Loucy (cell line): ENCODE data around the gene RBMS3.

Experiments
- H2AFZ ChIP-seq: fragments of 200-600 bp; sonication (generic); 2 replicates; pipeline ENCODE4 v1.6.0; 2016; ENCODE audit warnings: antibody characterized with exemption, mild to moderate bottlenecking, low read length, moderate library complexity
- H3F3A ChIP-seq: fragments of 200-600 bp; 2 replicates; pipeline ENCODE4 v1.6.0; 2016; ENCODE audit warnings: antibody characterized with exemption, low read depth, mild to moderate bottlenecking
- H3K27me3 ChIP-seq: fragments of 200-600 bp; sonication (generic); 2 replicates; pipeline ENCODE4 v1.6.1; 2014; ENCODE audit warnings: low read length, mild to moderate bottlenecking; ENCODE audit not compliant: insufficient read depth, poor library complexity, severe bottlenecking
- H3K36me3 ChIP-seq: fragments of 200-600 bp; sonication (generic); 2 replicates; pipeline ENCODE4 v1.6.1; 2016; ENCODE audit warnings: low read length; ENCODE audit not compliant: insufficient read depth
- H3K4me1 ChIP-seq: fragments of 200-600 bp; sonication (generic); 2 replicates; pipeline ENCODE4 v1.5.1; 2014; ENCODE audit warnings: low read length, mild to moderate bottlenecking; ENCODE audit not compliant: insufficient read depth, poor library complexity, severe bottlenecking
- H3K4me2 ChIP-seq: fragments of 200-600 bp; sonication (generic); 2 replicates; pipeline ENCODE4 v1.6.0; 2014; ENCODE audit warnings: antibody characterized with exemption, low read length, low read depth, mild to moderate bottlenecking; ENCODE audit not compliant: poor library complexity, severe bottlenecking
- H3K4me3 ChIP-seq: fragments of 200-600 bp; sonication (generic); 2 replicates; pipeline ENCODE4 v1.5.1; 2014; ENCODE audit warnings: low read length, mild to moderate bottlenecking, mixed read lengths; ENCODE audit not compliant: poor library complexity, severe bottlenecking
- H3K79me2 ChIP-seq: fragments of 200-600 bp; sonication (generic); 2 replicates; pipeline ENCODE4 v1.6.1; 2014; ENCODE audit warnings: low read length; ENCODE audit not compliant: insufficient read depth
- H3K9ac ChIP-seq: fragments of 200-600 bp; sonication (generic); 2 replicates; pipeline ENCODE4 v1.6.0; 2014; ENCODE audit warnings: mild to moderate bottlenecking, low read depth, low read length, moderate library complexity; ENCODE audit not compliant: poor library complexity, severe bottlenecking
- H3K9me2 ChIP-seq: fragments of 200-600 bp; sonication (generic); replicated peaks from 2 replicates; pipeline ENCODE4 v1.6.1; 2016; ENCODE audit warnings: low read depth, low read length, mixed read lengths
- H3K9me3 ChIP-seq: fragments of 200-600 bp; sonication (generic); 2 replicates; pipeline ENCODE4 v1.6.1; 2014; ENCODE audit warnings: mild to moderate bottlenecking, antibody characterized with exemption, low read length, low read depth; ENCODE audit not compliant: insufficient read depth
- H4K20me1 ChIP-seq: fragments of 200-600 bp; sonication (generic); 2 replicates; pipeline ENCODE4 v1.6.0; 2014; ENCODE audit warnings: antibody characterized with exemption, low read length, mild to moderate bottlenecking; ENCODE audit not compliant: insufficient read depth, poor library complexity, severe bottlenecking
- EZH2phosphoT487 ChIP-seq: fragments of 200-600 bp; IDR thresholded peaks from 2 replicates; pipeline ENCODE4 v1.6.1; 2018; ENCODE audit warnings: antibody characterized with exemption, mild to moderate bottlenecking, moderate library complexity, borderline replicate concordance
- TF ChIP-seq, protein P1 (sequence below): fragments of 200-600 bp; sonication (generic); conservative IDR thresholded peaks from 2 replicates; pipeline ENCODE4 v1.5.1; 2014; ENCODE audit warnings: mild to moderate bottlenecking, antibody characterized with exemption, low read length

RBMS3 gene

DNA sequence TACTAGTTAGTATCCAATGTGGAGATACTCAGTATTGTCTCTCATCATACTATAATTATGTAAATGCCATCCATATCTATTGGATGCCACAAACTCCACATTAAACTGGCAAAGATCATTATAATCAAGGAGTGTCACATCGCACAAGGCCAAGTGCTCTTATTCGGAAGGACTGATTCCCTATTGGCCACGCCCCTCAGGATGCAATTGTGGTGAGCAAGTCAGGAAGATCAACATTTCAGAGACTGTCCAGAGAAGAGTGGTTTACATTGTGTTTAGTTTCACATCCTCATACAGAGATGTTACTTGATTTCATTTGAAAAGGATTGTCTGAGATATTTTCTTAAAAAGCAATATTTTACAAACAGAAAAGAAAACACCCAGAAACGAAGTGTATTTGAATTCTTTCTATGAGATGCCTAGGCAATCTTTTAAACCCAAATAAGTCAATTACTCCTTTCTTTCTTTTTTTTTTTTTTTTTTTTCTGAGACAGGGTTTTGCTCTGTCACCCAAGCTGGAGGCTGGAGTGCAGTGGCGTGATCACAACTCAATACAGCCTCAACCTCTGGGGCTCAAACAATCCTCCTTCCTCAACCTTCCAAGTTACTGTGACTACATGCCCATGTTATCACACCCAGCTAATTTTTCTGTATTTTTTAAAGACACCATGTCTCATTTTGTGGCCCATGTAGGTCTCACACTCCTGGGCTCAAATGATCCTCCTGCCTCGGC, 369.1 kb downstream of the RBMS3 start:
- Histone ChIP-seq H2AFZ (no peak overlapping the region), H3F3A (no peaks in the 10 kb centered on the region), H4K20me1 (no peaks in the 10 kb centered on the region), H3K27me3 (no peaks in the 10 kb centered on the region), H3K4me1 (no peaks in the 10 kb centered on the region), H3K4me3 (no peak overlapping the region), H3K79me2 (no peaks in the 10 kb centered on the region), H3K9me2 (no peaks in the 10 kb centered on the region), H3K4me2 (no peak overlapping the region), H3K36me3 (no peaks in the 10 kb centered on the region), H3K9ac (no peak overlapping the region), H3K9me3 (no peaks in the 10 kb centered on the region)
- TF ChIP-seq, protein P1, sequence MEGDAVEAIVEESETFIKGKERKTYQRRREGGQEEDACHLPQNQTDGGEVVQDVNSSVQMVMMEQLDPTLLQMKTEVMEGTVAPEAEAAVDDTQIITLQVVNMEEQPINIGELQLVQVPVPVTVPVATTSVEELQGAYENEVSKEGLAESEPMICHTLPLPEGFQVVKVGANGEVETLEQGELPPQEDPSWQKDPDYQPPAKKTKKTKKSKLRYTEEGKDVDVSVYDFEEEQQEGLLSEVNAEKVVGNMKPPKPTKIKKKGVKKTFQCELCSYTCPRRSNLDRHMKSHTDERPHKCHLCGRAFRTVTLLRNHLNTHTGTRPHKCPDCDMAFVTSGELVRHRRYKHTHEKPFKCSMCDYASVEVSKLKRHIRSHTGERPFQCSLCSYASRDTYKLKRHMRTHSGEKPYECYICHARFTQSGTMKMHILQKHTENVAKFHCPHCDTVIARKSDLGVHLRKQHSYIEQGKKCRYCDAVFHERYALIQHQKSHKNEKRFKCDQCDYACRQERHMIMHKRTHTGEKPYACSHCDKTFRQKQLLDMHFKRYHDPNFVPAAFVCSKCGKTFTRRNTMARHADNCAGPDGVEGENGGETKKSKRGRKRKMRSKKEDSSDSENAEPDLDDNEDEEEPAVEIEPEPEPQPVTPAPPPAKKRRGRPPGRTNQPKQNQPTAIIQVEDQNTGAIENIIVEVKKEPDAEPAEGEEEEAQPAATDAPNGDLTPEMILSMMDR, result no peak
- no peak for TF ChIP-seq EZH2phosphoT487

DNA sequence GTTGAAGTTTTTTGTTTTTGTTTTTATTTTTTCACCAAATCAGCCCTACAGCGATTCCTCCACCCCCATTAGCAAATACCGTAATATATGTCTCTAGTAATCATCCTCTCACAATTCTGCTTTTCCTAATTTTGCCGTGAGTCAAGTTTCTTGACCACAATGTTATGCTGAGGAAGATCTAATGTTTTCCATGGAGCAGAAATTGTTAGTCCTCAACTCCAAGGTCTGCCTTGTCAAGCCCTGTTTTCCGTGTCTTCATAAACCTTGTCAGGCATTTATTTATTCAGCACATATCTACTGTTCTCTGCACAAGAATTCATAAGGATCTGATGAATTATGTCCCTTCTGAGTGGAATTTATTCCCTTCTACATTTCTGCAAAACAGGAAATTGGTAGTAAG, 372.8 kb downstream of the RBMS3 start:
- Histone ChIP-seq H4K20me1 (no peaks in the 10 kb centered on the region), H3K9me3 (no peaks in the 10 kb centered on the region), H3K4me3 (no peak overlapping the region), H3K36me3 (no peaks in the 10 kb centered on the region), H3K27me3 (no peaks in the 10 kb centered on the region), H3K79me2 (no peaks in the 10 kb centered on the region), H2AFZ (no peak overlapping the region), H3F3A (no peaks in the 10 kb centered on the region), H3K4me1 (no peaks in the 10 kb centered on the region), H3K4me2 (no peak overlapping the region), H3K9me2 (no peaks in the 10 kb centered on the region), H3K9ac (no peak overlapping the region)
- TF ChIP-seq, protein P1, result no peak
- no peak for TF ChIP-seq EZH2phosphoT487

DNA sequence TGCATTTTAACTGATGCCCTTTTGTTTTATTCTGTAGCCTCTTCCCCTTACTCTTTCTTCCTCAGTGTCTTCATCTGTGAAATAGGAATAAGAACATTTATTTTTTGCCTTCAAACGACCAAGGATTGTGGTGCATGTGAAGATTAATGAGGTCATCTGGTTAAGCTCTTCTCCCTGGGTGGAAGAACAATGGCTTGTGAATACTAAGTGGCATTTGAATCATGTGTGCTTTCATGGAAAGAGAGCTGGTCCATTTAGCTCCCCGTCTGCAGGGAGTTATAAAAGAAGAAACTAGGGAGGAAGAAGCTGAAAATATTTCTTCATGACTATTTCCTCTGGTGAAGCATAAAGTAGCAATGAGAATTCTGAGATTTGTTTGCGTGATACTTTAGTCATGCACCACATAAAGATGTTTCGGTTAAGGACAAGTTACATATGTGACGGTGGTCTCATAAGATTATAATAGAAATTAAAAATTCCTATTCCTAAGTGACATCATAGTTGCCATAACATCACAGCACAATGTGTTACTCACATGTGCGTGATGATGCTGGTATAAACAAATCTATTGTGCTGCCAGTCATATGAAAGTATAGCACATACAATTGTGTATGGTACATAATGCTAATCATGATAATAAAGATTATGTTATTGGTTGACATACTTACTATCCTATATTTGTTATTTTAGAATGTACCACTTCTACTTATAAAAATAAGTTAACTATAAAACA, 374.3 kb downstream of the RBMS3 start:
- TF ChIP-seq, protein P1, result no peak
- no peak for TF ChIP-seq EZH2phosphoT487

More for the DNA sequence above, 374.3 kb downstream of the RBMS3 start:
- Histone ChIP-seq H3F3A (no peaks in the 10 kb centered on the region), H2AFZ (no peak overlapping the region), H3K9ac (no peak overlapping the region), H3K27me3 (no peaks in the 10 kb centered on the region), H3K9me2 (no peaks in the 10 kb centered on the region), H3K79me2 (no peaks in the 10 kb centered on the region), H3K4me3 (no peak overlapping the region), H3K36me3 (no peaks in the 10 kb centered on the region), H4K20me1 (no peaks in the 10 kb centered on the region), H3K4me1 (no peaks in the 10 kb centered on the region), H3K4me2 (no peak overlapping the region), H3K9me3 (no peaks in the 10 kb centered on the region)
